Left ventricle myocardium superior (tissue), 1 donor: ENCODE data around the gene FOXR1. TPM values are rescaled to one million over a fixed set of nuclear protein-coding genes. Genes with fewer than 3 reads are reported as not detected.
A peak's percentile ranks its signal among the peaks of the same experiment; 100 is the strongest.

Source experiments
- ATAC-seq: fragments of 200-7000 bp; cut with Tn5 transposase; one replicate; pipeline ENCODE4 v1.9.1; 2020; ENCODE audit warnings: mild to moderate bottlenecking, moderate library complexity
- DNase-seq: peaks from one replicate; pipeline ENCODE4 v3.0.0-alpha.2; 2020
- intact Hi-C: fragments of 100-400 bp; cut with micrococcal nuclease; formaldehyde crosslinking; loops from one replicate; pipeline ENCODE4 v1.11.0; 2022
- microRNA-seq: library from miRNA; unstranded; fragments of <30 nt; microRNA quantifications from one replicate; pipeline ENCODE4 v1.2.0, GENCODE V29; 2020; ENCODE audit warnings: borderline number of aligned reads
- total RNA-seq: library from RNA; stranded (reverse); fragmentation: NEBNext Ultra II Directional; extraction: Animal tissue kit (Norgen Biotek cat#: 25700); gene quantifications from one replicate; pipeline ENCODE4 v1.2.1, GENCODE V29; 2021
- donor health status: DM: no; HTN: yes; CAD: no; lungs with severe emphysema.

FOXR1 gene
- total RNA-seq, 1 donor from 2014 or later: not detected

GRCh38 chr11:119019996-119020395, 48.4 kb downstream of the FOXR1 start:
- intact Hi-C loops: no loop called here
- no peak for DNase-seq
- no peak for ATAC-seq

- no peak for DNase-seq
- intact Hi-C loops: no loop called here
- no peak for ATAC-seq
Observed at GRCh38 chr11:119021631-119022030, 50.1 kb downstream of the FOXR1 start.

DNA sequence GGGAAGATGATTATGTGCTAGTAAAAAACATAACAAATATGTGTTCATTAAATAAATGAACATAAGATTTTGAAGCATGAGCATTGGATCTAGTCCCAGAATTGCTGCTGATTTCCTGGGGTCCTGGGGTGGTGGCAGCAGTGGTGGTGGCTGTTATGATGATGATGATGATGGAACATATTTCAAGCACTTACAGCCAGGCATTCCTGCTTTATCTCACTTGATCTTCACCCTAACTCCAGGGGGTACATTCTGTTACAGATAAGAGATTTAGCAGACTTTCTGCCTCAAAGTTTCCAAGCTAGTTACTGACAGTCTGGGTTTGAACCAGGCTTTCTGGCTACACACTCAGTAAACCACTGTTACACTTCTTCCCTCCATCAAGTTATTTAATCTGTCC, 52.2 kb downstream of the FOXR1 start:
- no peak for DNase-seq
- intact Hi-C loops: no loop called here
- no peak for ATAC-seq

- DNase-seq (no peak), ATAC-seq (no peak)
- intact Hi-C loops: no loop called here
Observed at GRCh38 chr11:119024430-119025098, 53.0 kb downstream of the FOXR1 start.

- DNase-seq: no peak
- intact Hi-C loops: no loop called here
- no peak for ATAC-seq
Observed at GRCh38 chr11:119025099-119025473, 53.5 kb downstream of the FOXR1 start.

- DNase-seq (no peak), ATAC-seq (no peak)
- intact Hi-C loops: no loop called here
Observed at GRCh38 chr11:119025541-119025940, 54.0 kb downstream of the FOXR1 start.

DNA sequence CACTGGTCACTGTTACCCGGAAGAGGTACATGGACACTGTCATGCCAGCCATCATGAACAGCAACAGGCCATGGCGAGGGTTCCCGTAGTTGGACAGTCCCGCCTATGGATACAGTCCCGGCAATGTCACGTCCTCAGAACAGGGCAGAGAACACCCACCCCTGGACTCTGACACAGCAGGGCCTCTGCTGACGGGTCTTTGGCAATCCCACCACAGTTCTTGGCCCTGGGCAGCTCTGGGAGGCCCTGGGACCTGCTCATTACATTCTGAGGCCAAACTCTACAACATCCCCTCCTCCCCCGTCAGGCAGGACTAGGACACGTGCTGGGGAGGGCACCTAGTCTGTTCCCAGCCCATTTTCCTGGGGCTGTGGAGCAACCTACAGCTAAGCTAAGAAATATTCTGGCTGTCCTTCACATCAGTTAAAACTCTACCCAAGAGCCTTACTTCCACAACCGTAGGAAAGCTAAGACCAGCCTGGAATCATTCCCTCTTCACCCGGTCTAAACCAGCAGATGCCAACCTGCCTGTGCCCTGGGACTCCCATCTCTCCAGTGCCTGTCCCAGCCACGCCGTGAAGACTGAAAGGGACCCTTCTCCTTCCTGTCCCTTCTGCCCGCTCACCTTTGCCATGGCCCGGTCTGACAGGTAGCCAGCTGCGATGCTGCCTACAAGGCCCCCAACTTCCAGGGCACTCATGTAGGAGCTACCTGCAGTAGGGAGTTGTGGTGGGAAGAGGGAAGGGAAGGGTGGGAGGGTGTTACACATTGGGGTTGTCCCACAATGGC, 54.6 kb downstream of the FOXR1 start:
- ATAC-seq (no peak), DNase-seq (no peak)
- intact Hi-C loops: no loop called here

- intact Hi-C loops: no loop called here
- ATAC-seq: no peak
- no peak for DNase-seq
Observed at GRCh38 chr11:119026970-119027369, 55.4 kb downstream of the FOXR1 start.

DNA sequence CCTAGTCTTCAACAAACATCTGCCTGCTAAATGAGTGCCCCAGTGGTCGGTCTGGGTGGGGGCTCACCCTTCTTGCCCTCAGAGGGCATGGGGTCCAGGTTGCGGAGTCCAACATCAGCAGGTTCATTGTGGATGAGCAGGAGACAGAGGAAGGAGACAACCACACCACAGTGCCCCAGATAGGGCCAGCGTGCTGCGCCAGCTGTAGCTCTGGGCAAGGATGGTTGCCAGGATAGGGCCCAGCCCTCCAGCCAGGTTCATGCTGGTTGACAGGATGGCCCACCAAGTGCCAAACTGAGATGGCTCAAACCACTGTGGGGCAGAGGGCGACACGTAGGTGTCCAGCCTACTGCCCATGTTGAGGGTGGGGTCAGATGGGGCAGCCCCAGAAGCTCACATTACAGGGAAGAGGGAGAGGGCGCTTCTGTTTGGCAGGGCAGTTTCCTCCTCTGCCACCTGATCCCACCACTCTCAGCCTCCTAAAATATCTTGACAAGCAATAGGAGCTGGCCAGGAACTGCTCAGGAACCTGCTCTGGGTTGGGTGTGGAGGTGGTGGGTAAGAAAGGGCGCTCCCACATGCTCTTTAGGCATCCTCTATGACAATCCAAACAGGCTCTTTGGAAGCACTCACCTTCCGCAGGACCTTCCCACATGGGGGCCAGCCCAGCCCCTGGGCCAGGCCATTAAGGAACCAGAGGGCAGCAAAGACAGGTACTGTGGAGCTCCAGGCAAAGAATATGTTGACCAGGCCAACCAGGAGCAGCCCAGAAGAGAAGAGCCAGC, 56.2 kb downstream of the FOXR1 start:
- DNase-seq (no peak), ATAC-seq (no peak)
- intact Hi-C loops: no loop called here

DNA sequence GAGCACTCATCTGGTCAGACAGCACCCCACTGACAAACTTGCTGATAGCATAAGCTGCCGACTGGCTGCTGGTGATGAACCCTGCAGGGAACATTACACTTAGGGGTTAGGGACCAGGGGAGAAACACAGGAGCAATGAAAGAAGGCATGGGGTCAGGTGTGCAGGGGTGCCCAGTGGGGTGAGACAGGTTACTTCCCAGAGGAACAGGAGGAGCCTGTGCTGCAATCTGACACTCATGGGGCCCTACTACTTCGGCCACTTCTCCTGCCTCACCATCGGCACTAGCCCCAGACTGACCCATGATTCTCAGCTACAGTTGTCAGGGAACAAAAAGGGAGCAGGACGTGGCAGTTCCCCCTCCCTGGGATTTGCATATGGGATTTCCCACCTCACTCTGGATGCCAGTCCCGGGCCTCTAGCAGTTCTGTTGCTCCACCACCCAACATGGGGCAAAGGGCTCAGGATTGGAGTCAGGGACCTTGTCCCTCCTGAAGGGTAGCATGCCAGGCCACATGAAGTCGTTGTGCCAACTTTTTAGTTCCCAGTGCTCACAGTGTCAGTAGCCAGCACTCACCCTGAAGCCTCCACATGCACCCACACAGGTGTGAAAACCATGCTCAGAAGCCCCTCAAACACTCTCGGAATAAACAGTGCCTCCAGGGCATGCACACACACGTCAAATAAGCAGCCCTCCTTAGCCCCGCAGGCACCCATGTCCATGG, 56.9 kb downstream of the FOXR1 start:
- ATAC-seq (no peak), DNase-seq (no peak)
- intact Hi-C loops: no loop called here

DNA sequence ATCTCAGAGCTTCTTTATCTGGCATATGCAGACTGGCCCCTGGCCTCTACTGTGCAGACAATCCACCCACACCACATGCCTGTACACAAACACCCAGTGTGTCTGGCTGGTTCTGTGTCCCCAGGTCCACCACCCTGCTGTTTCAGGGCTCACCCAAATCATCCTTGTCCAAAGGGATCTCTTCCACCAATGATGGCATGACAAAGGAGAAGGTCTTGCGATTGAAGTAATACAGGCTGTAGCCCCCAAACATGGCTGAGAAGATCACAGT, 57.4 kb downstream of the FOXR1 start:
- intact Hi-C loops: no loop called here
- ATAC-seq: no peak
- DNase-seq: no peak

- intact Hi-C loops: no loop called here
- peak; percentile 8 for ATAC-seq
- DNase-seq: no peak
Observed at GRCh38 chr11:119029340-119030028, 57.9 kb downstream of the FOXR1 start.

DNA sequence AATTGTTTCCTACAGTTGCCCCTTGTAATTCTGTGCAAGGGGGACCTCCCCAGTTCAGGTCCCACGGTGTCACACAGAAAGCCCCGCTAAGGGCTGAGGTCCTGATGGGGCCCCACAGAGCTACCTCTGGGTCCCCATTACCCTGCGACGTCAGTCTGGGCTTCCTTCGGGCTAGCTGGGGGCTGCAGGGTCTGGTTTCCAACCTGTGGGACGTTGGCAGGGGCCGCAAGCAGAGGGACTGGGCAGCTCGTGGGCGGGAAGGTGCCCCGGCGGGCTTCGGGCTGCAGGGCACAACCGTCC, 58.4 kb downstream of the FOXR1 start:
- intact Hi-C loops: no loop called here
- no peak for ATAC-seq
- no peak for DNase-seq

DNA sequence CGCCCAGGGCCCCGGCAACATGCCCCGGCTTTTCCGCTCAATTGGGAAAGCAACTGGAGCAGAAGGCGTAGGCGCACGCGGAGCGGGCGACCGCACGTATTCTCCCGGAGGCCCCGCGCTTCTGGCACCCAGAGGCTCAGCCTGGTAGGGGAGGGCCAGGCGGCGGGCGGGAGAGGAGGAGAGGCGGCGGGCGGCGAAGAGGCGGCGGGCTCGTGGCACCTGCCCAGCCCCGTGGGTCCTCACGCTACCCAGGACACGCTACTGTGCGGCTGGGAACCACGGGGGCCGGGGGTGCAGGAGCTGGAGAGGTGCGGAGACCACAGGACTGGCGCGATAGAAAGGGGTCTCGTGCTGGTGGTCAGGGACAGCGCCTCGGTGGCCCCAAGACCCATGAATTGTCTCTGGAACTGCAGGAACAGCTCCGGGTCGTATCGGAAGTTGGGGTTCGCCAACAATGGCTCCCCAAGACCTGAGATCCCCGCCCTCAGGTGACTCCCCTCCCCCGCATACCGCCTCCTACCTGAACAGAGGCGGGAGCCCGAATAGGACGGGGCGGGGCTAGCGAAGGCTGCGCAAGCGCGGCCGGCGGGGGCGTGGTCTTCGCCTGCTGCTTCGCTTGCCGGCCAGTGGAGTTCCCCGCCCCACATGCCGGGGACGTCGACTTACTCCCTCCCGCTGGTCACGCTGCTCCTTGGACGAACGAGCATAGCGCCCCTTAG, 58.9 kb downstream of the FOXR1 start, which contains the start of gene SLC37A4:
TSS of gene SLC37A4 (minus strand) at position 549 of the 719 bp plus-strand sequence.
- peak; percentile 99 for DNase-seq
- peak; percentile 98 for ATAC-seq
- intact Hi-C loops: no loop called here

Small RNAs within 50 kb of the gene (microRNA-seq; reads per million reads assigned to microRNA genes)
- not detected for gene MIR3656

Other genes with a start within 250 kb of the FOXR1 start
- 126 TPM for gene DDX6, start 180.6 kb upstream of the FOXR1 start, total RNA-seq
- not detected for gene CXCR5, start 87.9 kb upstream of the FOXR1 start, total RNA-seq
- 44.7 TPM for gene BCL9L, start 45.8 kb upstream of the FOXR1 start, total RNA-seq
- not detected for gene UPK2, start 15.5 kb upstream of the FOXR1 start, total RNA-seq
- 9.4 TPM for gene CENATAC, start 26.4 kb downstream of the FOXR1 start, total RNA-seq
- gene RPS25, start 46.6 kb downstream of the FOXR1 start, total RNA-seq: 813 TPM
- 30.4 TPM for gene TRAPPC4, start 47.0 kb downstream of the FOXR1 start, total RNA-seq
- gene SLC37A4, start 59.1 kb downstream of the FOXR1 start, total RNA-seq: 8.1 TPM
- gene HYOU1, start 85.4 kb downstream of the FOXR1 start, total RNA-seq: 64.0 TPM
- gene VPS11, start 96.1 kb downstream of the FOXR1 start, total RNA-seq: 23.0 TPM
- 24.9 TPM for gene HMBS, start 113.1 kb downstream of the FOXR1 start, total RNA-seq
- 18.6 TPM for gene DPAGT1, start 130.1 kb downstream of the FOXR1 start, total RNA-seq
- 9.6 TPM for gene C2CD2L, start 135.6 kb downstream of the FOXR1 start, total RNA-seq
- 12.8 TPM for gene HINFP, start 149.8 kb downstream of the FOXR1 start, total RNA-seq
- gene ABCG4, start 177.3 kb downstream of the FOXR1 start, total RNA-seq: 1.1 TPM
- 31.2 TPM for gene NLRX1, start 197.0 kb downstream of the FOXR1 start, total RNA-seq
- 1.1 TPM for gene NHERF4, start 213.7 kb downstream of the FOXR1 start, total RNA-seq
- 7.1 TPM for gene CBL, start 234.6 kb downstream of the FOXR1 start, total RNA-seq